Measurements from ENCODE around the gene LRRTM4.

Gene LRRTM4

GRCh38 chr2:76737607-76738006 is 784.6 kb downstream of the LRRTM4 start:
- DNase-seq (ENCODE audit: low read depth): no peak
- H3K4me3 ChIP-seq (ENCODE audit: low read depth, low read length): no peak overlapping the region
- TF ChIP-seq CTCF (conservative IDR thresholded peaks at IDR 0.05; ENCODE audit: low read depth, low read length): no peak

GRCh38 chr2:76733736-76734135 is 788.4 kb downstream of the LRRTM4 start:
- H3K4me3 ChIP-seq (ENCODE audit: low read depth, low read length): no peak overlapping the region
- no peak for DNase-seq (ENCODE audit: low read depth)
- TF ChIP-seq CTCF (conservative IDR thresholded peaks at IDR 0.05; ENCODE audit: low read depth, low read length): no peak

- TF ChIP-seq CTCF (conservative IDR thresholded peaks at IDR 0.05; ENCODE audit: low read depth, low read length): no peak
- no peak overlapping the region for H3K4me3 ChIP-seq (ENCODE audit: low read depth, low read length)
Measured at GRCh38 chr2:76731157-76731556, 791.0 kb downstream of the LRRTM4 start.

GRCh38 chr2:76730021-76730420 is 792.2 kb downstream of the LRRTM4 start:
- H3K4me3 ChIP-seq (ENCODE audit: low read depth, low read length): no peak overlapping the region
- TF ChIP-seq CTCF (conservative IDR thresholded peaks at IDR 0.05; ENCODE audit: low read depth, low read length): no peak
- DNase-seq (ENCODE audit: low read depth): no peak

More at GRCh38 chr2:76731157-76731556, 791.0 kb downstream of the LRRTM4 start:
- no peak for DNase-seq (ENCODE audit: low read depth)

GRCh38 chr2:76721226-76721625 is 801.0 kb downstream of the LRRTM4 start:
- DNase-seq (ENCODE audit: low read depth): no peak
- no peak overlapping the region for H3K4me3 ChIP-seq (ENCODE audit: low read depth, low read length)
- no peak for TF ChIP-seq CTCF (conservative IDR thresholded peaks at IDR 0.05; ENCODE audit: low read depth, low read length)

- DNase-seq (ENCODE audit: low read depth): no peak
- TF ChIP-seq CTCF (conservative IDR thresholded peaks at IDR 0.05; ENCODE audit: low read depth, low read length): no peak
Measured at GRCh38 chr2:76713312-76713711, 808.9 kb downstream of the LRRTM4 start.

GRCh38 chr2:76711490-76711889 is 810.7 kb downstream of the LRRTM4 start:
- no peak overlapping the region for H3K4me3 ChIP-seq (ENCODE audit: low read depth, low read length)
- DNase-seq (ENCODE audit: low read depth): no peak
- TF ChIP-seq CTCF (conservative IDR thresholded peaks at IDR 0.05; ENCODE audit: low read depth, low read length): no peak

More at GRCh38 chr2:76713312-76713711, 808.9 kb downstream of the LRRTM4 start:
- no peak overlapping the region for H3K4me3 ChIP-seq (ENCODE audit: low read depth, low read length)
